Tibial nerve (tissue), 4 donors: Measurements from ENCODE around the gene PAQR3. TPM values are rescaled to one million over a fixed set of nuclear protein-coding genes. Genes with fewer than 3 reads are reported as not detected.

Source experiments
- DNase-seq, 2 donors: peaks; one replicate each; pipeline ENCODE4 v3.0.0-alpha.2; 2019; ENCODE audit warnings: low spot score in 2 of 2
- H3K27ac ChIP-seq, 4 donors: fragments of 200-600 bp; sonication (generic) in 3 of 4; one replicate each; pipeline ENCODE4 v1.5.1; 2017 to 2019; ENCODE audit warnings: mild to moderate bottlenecking in 1 of 4
- H3K27me3 ChIP-seq, 2 donors: fragments of 200-600 bp; sonication (generic) in 1 of 2; one replicate each; pipeline versions ENCODE4 v1.5.1 to v1.6.0; 2017 to 2019
- H3K36me3 ChIP-seq, 3 donors: fragments of 200-600 bp; sonication (generic); one replicate each; pipeline ENCODE4 v1.5.1; 2018 to 2019
- H3K4me1 ChIP-seq, 4 donors: fragments of 200-600 bp; sonication (generic) in 3 of 4; one replicate each; pipeline ENCODE4 v1.5.1; 2017 to 2019
- H3K4me3 ChIP-seq, 4 donors: fragments of 200-600 bp; sonication (generic) in 3 of 4; one replicate each; pipeline ENCODE4 v1.5.1; 2017 to 2019; ENCODE audit warnings: mild to moderate bottlenecking in 1 of 4, moderate library complexity in 1 of 4
- H3K9me3 ChIP-seq, 4 donors: fragments of 200-600 bp; sonication (generic) in 3 of 4; one replicate each; pipeline ENCODE4 v1.5.1; 2017 to 2019
- EP300 ChIP-seq, 2 donors: sonication (generic); formaldehyde crosslinking; IDR thresholded peaks; one replicate each; pipeline ENCODE4 v1.6.1; 2017; ENCODE audit warnings: antibody characterized with exemption in 2 of 2, mild to moderate bottlenecking in 1 of 2
- POLR2A ChIP-seq, 2 donors: fragments of 450-650 bp; IDR thresholded peaks; one replicate each; pipeline ENCODE4 v1.6.1; 2017; ENCODE audit warnings: antibody characterized with exemption in 2 of 2, mild to moderate bottlenecking in 2 of 2, moderate library complexity in 2 of 2
- WGBS, 2 donors: methylation state at CpG; one replicate each; pipeline ENCODE4 v1.1.5; 2018; 5-methylcytosine and 5-hydroxymethylcytosine counted together
- total RNA-seq, 4 donors: library from RNA; depleted of rRNA; stranded (reverse); fragments of >200 nt; gene quantifications; one replicate each; pipeline ENCODE4 v1.1.0, GENCODE V29; 2016
- TF ChIP-seq, protein P1 (sequence below), 5 experiments: fragments of 200-600 bp in 3 of 5; fragments of 450-650 bp in 2 of 5; sonication (generic) in 3 of 5; IDR thresholded peaks; one replicate each; pipeline ENCODE4 v1.5.1; 2016 to 2019; ENCODE audit warnings: antibody characterized with exemption in 5 of 5, mild to moderate bottlenecking in 3 of 5, moderate library complexity in 2 of 5

The PAQR3 gene, protein sequence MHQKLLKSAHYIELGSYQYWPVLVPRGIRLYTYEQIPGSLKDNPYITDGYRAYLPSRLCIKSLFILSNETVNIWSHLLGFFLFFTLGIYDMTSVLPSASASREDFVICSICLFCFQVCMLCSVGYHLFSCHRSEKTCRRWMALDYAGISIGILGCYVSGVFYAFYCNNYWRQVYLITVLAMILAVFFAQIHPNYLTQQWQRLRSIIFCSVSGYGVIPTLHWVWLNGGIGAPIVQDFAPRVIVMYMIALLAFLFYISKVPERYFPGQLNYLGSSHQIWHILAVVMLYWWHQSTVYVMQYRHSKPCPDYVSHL
- 10 to 100 TPM; 12.9 to 30.4 (median 16.2) TPM for total RNA-seq

- Histone ChIP-seq H3K4me1 (peaks cover 0 to 30% (median 2%) of the 10 kb centered on the region in 4 donors), H3K27me3 (no peaks in the 10 kb centered on the region), H3K36me3 (no peaks in the 10 kb centered on the region), H3K9me3 (no peaks in the 10 kb centered on the region), H3K27ac (peak within 1 kb of the TSS; percentile 54 to 90 (median 75)), H3K4me3 (peak within 1 kb of the TSS; percentile 72 to 95 (median 86))
- TF ChIP-seq EP300 (IDR thresholded peaks at IDR 0.05) (peak in 1 of 2 donors; percentile 32), POLR2A (IDR thresholded peaks at IDR 0.05) (peak; percentile 91 to 97)
- TF ChIP-seq, protein P1, sequence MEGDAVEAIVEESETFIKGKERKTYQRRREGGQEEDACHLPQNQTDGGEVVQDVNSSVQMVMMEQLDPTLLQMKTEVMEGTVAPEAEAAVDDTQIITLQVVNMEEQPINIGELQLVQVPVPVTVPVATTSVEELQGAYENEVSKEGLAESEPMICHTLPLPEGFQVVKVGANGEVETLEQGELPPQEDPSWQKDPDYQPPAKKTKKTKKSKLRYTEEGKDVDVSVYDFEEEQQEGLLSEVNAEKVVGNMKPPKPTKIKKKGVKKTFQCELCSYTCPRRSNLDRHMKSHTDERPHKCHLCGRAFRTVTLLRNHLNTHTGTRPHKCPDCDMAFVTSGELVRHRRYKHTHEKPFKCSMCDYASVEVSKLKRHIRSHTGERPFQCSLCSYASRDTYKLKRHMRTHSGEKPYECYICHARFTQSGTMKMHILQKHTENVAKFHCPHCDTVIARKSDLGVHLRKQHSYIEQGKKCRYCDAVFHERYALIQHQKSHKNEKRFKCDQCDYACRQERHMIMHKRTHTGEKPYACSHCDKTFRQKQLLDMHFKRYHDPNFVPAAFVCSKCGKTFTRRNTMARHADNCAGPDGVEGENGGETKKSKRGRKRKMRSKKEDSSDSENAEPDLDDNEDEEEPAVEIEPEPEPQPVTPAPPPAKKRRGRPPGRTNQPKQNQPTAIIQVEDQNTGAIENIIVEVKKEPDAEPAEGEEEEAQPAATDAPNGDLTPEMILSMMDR (IDR thresholded peaks at IDR 0.05) = peak in 2 of 5 experiments; percentile 13 to 44
- DNase-seq = peak; percentile 74 to 79
- WGBS, 2 donors = 1% methylated on average over 51 to 57 of the region's 77 CpGs
Measured at GRCh38 chr4:78938868-78939666, at the start of gene PAQR3. Gene PAQR3, minus strand, starts transcription at chr4:78939438. Its CDS starts 214 bp downstream, at chr4:78939224.

DNA sequence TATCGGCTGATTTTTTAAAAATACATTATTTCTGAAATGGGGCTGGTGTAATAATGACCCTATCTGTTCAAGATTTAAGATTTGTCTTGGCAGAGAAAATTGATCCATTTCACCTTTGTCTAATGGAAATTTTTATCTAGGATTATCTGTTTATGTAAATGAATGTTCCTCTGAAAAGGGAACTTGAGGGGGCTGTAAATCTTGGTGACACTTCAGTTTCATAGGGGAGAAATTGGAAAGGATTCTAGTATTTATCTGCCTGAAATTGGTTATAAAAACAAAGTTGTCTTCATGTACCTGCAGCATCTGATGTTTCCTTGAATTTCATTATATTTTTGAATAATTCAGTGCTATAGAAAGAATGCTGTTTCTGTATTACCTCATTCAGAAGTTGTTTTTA is 48.4 kb upstream of the PAQR3 start:
- no peak for TF ChIP-seq POLR2A (IDR thresholded peaks at IDR 0.05)
- TF ChIP-seq, protein P1 (IDR thresholded peaks at IDR 0.05) = no peak
- no peak for TF ChIP-seq EP300 (IDR thresholded peaks at IDR 0.05)
- 55 to 59% methylated on average over 1 of the region's 1 CpG for WGBS, 2 donors
- no peak for DNase-seq

DNA sequence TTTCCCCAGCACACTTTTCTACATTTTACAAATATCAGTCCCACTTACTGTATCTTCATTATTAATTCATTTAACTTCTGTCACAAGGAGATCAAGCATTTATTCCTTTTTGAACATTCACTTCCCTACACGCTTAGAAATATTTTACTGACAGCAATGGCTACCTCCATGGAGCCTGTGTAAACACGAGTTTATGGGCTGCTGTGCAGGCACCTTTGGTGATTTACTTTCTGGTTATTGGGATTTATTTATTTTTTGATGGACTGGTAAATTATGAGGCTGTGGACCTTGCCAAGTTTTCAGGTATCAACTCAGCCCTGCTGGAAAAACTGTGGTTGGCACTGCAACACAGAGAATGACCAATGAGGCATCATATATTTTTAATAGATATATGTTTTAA is 45.4 kb upstream of the PAQR3 start:
- WGBS, 2 donors = 83 to 86% methylated on average over 2 of the region's 2 CpGs
- Histone ChIP-seq H3K27me3 (no peaks in the 10 kb centered on the region), H3K4me3 (no peak overlapping the region), H3K9me3 (peaks cover 0 to 9% (median 0%) of the 10 kb centered on the region in 4 donors), H3K4me1 (peaks cover 0 to 12% (median 0%) of the 10 kb centered on the region in 4 donors), H3K36me3 (peaks cover 0 to 26% (median 0%) of the 10 kb centered on the region in 3 donors), H3K27ac (no peak overlapping the region)
- DNase-seq = no peak
- TF ChIP-seq POLR2A (IDR thresholded peaks at IDR 0.05) (no peak), EP300 (IDR thresholded peaks at IDR 0.05) (no peak)
- TF ChIP-seq, protein P1 (IDR thresholded peaks at IDR 0.05) = no peak

More for the DNA sequence above, 48.4 kb upstream of the PAQR3 start:
- H3K36me3 ChIP-seq = peaks cover 0 to 7% (median 0%) of the 10 kb centered on the region in 3 donors
- peaks cover 0 to 1% (median 0%) of the 10 kb centered on the region in 4 donors for H3K9me3 ChIP-seq
- H3K4me3 ChIP-seq = no peak overlapping the region
- peaks cover 0 to 12% (median 0%) of the 10 kb centered on the region in 4 donors for H3K4me1 ChIP-seq
- no peak overlapping the region for H3K27ac ChIP-seq
- no peaks in the 10 kb centered on the region for H3K27me3 ChIP-seq

DNA sequence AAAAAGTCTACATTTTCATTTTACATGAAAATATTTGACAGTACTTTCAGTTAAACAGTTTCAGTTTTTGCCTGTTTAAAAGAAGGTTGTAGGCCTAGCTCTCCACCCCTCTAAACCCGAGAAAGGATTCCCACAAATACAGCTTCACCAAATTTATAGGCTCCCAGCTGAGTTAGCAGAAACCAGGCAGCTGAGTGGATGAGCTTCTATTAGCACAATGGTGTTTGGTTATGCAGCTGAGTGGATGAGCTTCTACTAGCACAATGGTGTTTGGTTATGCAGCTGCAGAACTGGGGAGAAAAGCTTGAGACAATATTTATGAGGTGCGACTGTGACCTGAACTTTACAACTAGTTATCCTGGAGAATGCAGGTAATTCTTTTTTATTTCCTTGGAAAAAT is 36.6 kb upstream of the PAQR3 start:
- WGBS, 2 donors = 65 to 76% methylated on average over 2 of the region's 2 CpGs
- H3K4me3 ChIP-seq = peak overlapping the region in 1 of 4 donors; percentile 9
- no peaks in the 10 kb centered on the region for H3K9me3 ChIP-seq
- H3K36me3 ChIP-seq = peaks cover 0 to under 1% (median 0%) of the 10 kb centered on the region in 3 donors
- DNase-seq = no peak
- H3K4me1 ChIP-seq = no peaks in the 10 kb centered on the region
- peak overlapping the region in 2 of 4 donors; percentile 5 to 54 for H3K27ac ChIP-seq
- H3K27me3 ChIP-seq = no peaks in the 10 kb centered on the region
- no peak for TF ChIP-seq POLR2A (IDR thresholded peaks at IDR 0.05)
- TF ChIP-seq, protein P1 (IDR thresholded peaks at IDR 0.05) = no peak
